Fibroblast of pulmonary artery (primary cell): Measurements from ENCODE around the gene ACADS.

Experiments
- DNase-seq: peaks from one replicate; pipeline ENCODE4 v3.0.0-alpha.2; 2010; ENCODE audit warnings: low read depth
- H3K4me3 ChIP-seq: replicated peaks from 2 replicates; pipeline ENCODE4 v1.5.1; 2011; ENCODE audit warnings: low read depth, mild to moderate bottlenecking, control low read depth, low read length, moderate library complexity
- CTCF ChIP-seq: IDR thresholded peaks from 2 replicates; pipeline ENCODE4 v1.5.1; 2011; ENCODE audit warnings: mild to moderate bottlenecking, control low read depth, low read length, inconsistent platforms; ENCODE audit errors: missing control alignments

Gene ACADS

GRCh38 chr12:120686151-120686689, 39.4 kb upstream of the ACADS start:
- H3K4me3 ChIP-seq: peak overlapping the region; percentile 71
- DNase-seq: peak; percentile 98
- TF ChIP-seq CTCF: no peak

- peak within 1 kb of the TSS; percentile 71 for H3K4me3 ChIP-seq
- TF ChIP-seq CTCF: no peak
- DNase-seq: peak; percentile 96
These were observed 38.7 kb upstream of the ACADS start, which contains the start of gene MLEC for GRCh38 chr12:120686690-120687577. TSS of gene MLEC (plus strand) at chr12:120687149. CDS start at chr12:120687297, 148 bp downstream.

- TF ChIP-seq CTCF: no peak
- no peak for DNase-seq
- H3K4me3 ChIP-seq: peak overlapping the region; percentile 71
These were observed 37.9 kb upstream of the ACADS start for GRCh38 chr12:120687578-120688289.

GRCh38 chr12:120688527-120689071, 37.0 kb upstream of the ACADS start:
- no peak for TF ChIP-seq CTCF
- peak overlapping the region; percentile 71 for H3K4me3 ChIP-seq
- DNase-seq: no peak

- DNase-seq: no peak
- TF ChIP-seq CTCF: no peak
- peak overlapping the region; percentile 71 for H3K4me3 ChIP-seq
These were observed 36.1 kb upstream of the ACADS start for GRCh38 chr12:120689397-120690082.

- TF ChIP-seq CTCF: no peak
- DNase-seq: no peak
- no peak overlapping the region for H3K4me3 ChIP-seq
These were observed 35.6 kb upstream of the ACADS start for GRCh38 chr12:120690083-120690450.
